Ishikawa (cell line): ENCODE data around the gene CCDC57.

Experiments used
- CEBPB ChIP-seq: IDR thresholded peaks from 2 replicates; pipeline ENCODE4 v1.6.1; 2012
- FOXM1 ChIP-seq: IDR thresholded peaks from 2 replicates; pipeline ENCODE4 v1.6.1; 2012; ENCODE audit warnings: low read depth, borderline replicate concordance

GRCh38 chr17:82121660-82122629 lies 90.7 kb downstream of the CCDC57 start:
- TF ChIP-seq CEBPB (no peak), FOXM1 (no peak)
